MCF 10A (cell line): Measurements from ENCODE around the gene FGD4. TPM values are rescaled to one million over a fixed set of nuclear protein-coding genes. Genes with fewer than 3 reads are reported as not detected.
A peak's percentile ranks its signal among the peaks of the same experiment; 100 is the strongest.

Experiments
- BruUV-seq: library from RNA; stranded (reverse); fragments of 400-500 nt; replicated peaks from 2 replicates; lab custom pipeline; 2021; lab: Mats Ljungman, UMichigan
- CTCF ChIA-PET: fragments of 300-600 bp; sonication (Branson Sonifier 250); formaldehyde crosslinking; extraction: SDS; loops from one replicate; lab custom pipeline; 2021; ENCODE audit warnings: antibody characterized with exemption, inconsistent platforms; lab: Yijun Ruan, JAX
- POLR2A ChIA-PET: fragments of 300-600, 350-650 bp; sonication (Branson Sonifier 250); formaldehyde crosslinking; extraction: SDS; loops from one replicate; lab custom pipeline; 2020; ENCODE audit warnings: antibody characterized with exemption, inconsistent platforms; lab: Yijun Ruan, JAX
- DNase-seq: peaks from one replicate; pipeline ENCODE4 v3.0.0-alpha.2; 2018; ENCODE audit not compliant: unreplicated experiment
- H3K27ac Mint-ChIP-seq: one replicate; pipeline ENCODE4 v1.8.0; 2022; ENCODE audit warnings: mild to moderate bottlenecking, low read depth, mixed read lengths; ENCODE audit not compliant: unreplicated experiment
- H3K27me3 Mint-ChIP-seq: one replicate; pipeline ENCODE4 v1.8.0; 2022; ENCODE audit warnings: mixed read lengths; ENCODE audit not compliant: insufficient read depth, unreplicated experiment
- H3K36me3 Mint-ChIP-seq: one replicate; pipeline ENCODE4 v1.8.0; 2022; ENCODE audit warnings: mild to moderate bottlenecking, moderate library complexity, mixed read lengths; ENCODE audit not compliant: insufficient read depth, unreplicated experiment
- H3K4me1 Mint-ChIP-seq: one replicate; pipeline ENCODE4 v1.8.0; 2022; ENCODE audit warnings: mixed read lengths; ENCODE audit not compliant: insufficient read depth, unreplicated experiment
- H3K4me3 Mint-ChIP-seq: one replicate; pipeline ENCODE4 v1.8.0; 2022; ENCODE audit warnings: mild to moderate bottlenecking, moderate library complexity, mixed read lengths; ENCODE audit not compliant: unreplicated experiment
- H3K9me3 Mint-ChIP-seq: one replicate; pipeline ENCODE4 v1.8.0; 2022; ENCODE audit warnings: mixed read lengths; ENCODE audit not compliant: unreplicated experiment
- intact Hi-C: fragments of 100-400 bp; cut with micrococcal nuclease; formaldehyde crosslinking; loops from 2 replicates; pipeline ENCODE4 v1.14.1; 2022
- total RNA-seq: library from RNA; stranded (reverse); gene quantifications from 2 replicates; pipeline ENCODE4 v1.2.3, GENCODE V29; 2022
- TF ChIP-seq, protein P1 (sequence below): fragments of 200-600 bp; IDR thresholded peaks from one replicate; pipeline ENCODE4 v1.8.0; 2022; ENCODE audit warnings: antibody characterized with exemption, mild to moderate bottlenecking; ENCODE audit not compliant: unreplicated experiment

The FGD4 gene
- total RNA-seq, 1 experiment from 2014 or later: 34.7 TPM

GRCh38 chr12:32541754-32542374, 142.5 kb downstream of the FGD4 start:
- TF ChIP-seq, protein P1, sequence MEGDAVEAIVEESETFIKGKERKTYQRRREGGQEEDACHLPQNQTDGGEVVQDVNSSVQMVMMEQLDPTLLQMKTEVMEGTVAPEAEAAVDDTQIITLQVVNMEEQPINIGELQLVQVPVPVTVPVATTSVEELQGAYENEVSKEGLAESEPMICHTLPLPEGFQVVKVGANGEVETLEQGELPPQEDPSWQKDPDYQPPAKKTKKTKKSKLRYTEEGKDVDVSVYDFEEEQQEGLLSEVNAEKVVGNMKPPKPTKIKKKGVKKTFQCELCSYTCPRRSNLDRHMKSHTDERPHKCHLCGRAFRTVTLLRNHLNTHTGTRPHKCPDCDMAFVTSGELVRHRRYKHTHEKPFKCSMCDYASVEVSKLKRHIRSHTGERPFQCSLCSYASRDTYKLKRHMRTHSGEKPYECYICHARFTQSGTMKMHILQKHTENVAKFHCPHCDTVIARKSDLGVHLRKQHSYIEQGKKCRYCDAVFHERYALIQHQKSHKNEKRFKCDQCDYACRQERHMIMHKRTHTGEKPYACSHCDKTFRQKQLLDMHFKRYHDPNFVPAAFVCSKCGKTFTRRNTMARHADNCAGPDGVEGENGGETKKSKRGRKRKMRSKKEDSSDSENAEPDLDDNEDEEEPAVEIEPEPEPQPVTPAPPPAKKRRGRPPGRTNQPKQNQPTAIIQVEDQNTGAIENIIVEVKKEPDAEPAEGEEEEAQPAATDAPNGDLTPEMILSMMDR: no peak
- intact Hi-C loops: no loop called here
- peak; percentile 26 for DNase-seq
- ChIA-PET POLR2A (interaction anchor here (0.6 to 0.8 kb wide), 3 partner anchors 39 to 86 kb away, joined by 3 to 6 read pairs (median 3); no protein-coding TSS in a partner anchor), CTCF (interaction anchor here (0.6 to 2.4 kb wide), 6 partner anchors 10 to 175 kb away, joined by 3 to 11 read pairs (median 3); no protein-coding TSS in a partner anchor)
- Mint-ChIP-seq H3K4me1 (peaks cover 44% of the 10 kb centered on the region), H3K27ac (peak overlapping the region; percentile 12), H3K27me3 (no peaks in the 10 kb centered on the region), H3K36me3 (peaks cover 26% of the 10 kb centered on the region), H3K4me3 (no peak overlapping the region), H3K9me3 (no peaks in the 10 kb centered on the region)
- no TSS peak for BruUV-seq

DNA sequence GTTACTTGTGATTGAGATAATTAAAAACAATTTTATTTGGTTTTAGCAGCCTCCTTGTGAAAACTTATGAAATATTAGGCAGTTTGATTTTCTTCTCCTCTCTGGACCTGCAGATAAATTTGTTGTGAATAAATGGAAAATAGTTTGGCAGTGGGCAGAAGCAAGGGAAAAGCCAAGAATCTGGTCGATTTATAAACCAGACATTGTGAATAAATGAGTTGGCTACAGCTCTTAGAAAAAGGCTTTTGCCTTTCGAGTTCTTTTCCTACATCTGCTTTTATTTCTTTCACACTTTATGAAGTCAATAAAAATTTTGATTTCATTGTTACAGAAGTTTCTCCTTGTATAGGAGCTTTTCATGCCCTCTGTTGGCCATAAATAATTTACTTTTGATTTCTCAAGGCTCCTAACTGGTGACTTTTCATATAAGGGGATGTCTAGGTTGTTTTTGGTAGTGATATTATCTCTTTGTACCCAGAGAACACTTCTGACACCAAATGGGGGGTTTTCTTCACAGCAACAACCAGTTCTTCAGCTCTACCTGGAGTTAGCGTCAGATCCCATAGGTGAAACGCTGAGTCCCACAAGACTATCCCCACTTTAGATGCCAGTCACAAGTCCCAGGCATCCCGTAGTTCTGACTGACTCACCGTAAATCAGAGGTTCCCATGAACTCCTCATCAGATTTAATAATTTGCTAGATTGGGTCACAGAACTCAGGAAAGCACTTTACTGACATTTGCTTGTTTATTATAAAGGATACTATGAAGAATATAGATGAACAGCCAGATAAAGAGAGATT, 143.3 kb downstream of the FGD4 start:
- no TSS peak for BruUV-seq

GRCh38 chr12:32544893-32545292, 145.5 kb downstream of the FGD4 start:
- intact Hi-C loops: no loop called here
- no peak overlapping the region for H3K27ac Mint-ChIP-seq
- no TSS peak for BruUV-seq
- H3K36me3 Mint-ChIP-seq: peaks cover 31% of the 10 kb centered on the region
- H3K4me1 Mint-ChIP-seq: peaks cover 46% of the 10 kb centered on the region
- H3K9me3 Mint-ChIP-seq: no peaks in the 10 kb centered on the region
- POLR2A ChIA-PET: interaction anchor here (0.7 to 1.1 kb wide), 2 partner anchors 11 to 563 kb away, joined by 3 to 4 read pairs; no protein-coding TSS in a partner anchor
- no peaks in the 10 kb centered on the region for H3K27me3 Mint-ChIP-seq
- CTCF ChIA-PET: interaction anchor here (0.6 to 1.1 kb wide), 4 partner anchors 9 to 42 kb away, joined by 3 to 4 read pairs (median 4); no protein-coding TSS in a partner anchor
- DNase-seq: no peak
- TF ChIP-seq, protein P1: no peak
- no peak overlapping the region for H3K4me3 Mint-ChIP-seq

More for the DNA sequence above, 143.3 kb downstream of the FGD4 start:
- no peak overlapping the region for H3K4me3 Mint-ChIP-seq
- intact Hi-C loops: no loop called here
- no peaks in the 10 kb centered on the region for H3K27me3 Mint-ChIP-seq
- no peak for DNase-seq
- ChIA-PET POLR2A (interaction anchor here (0.6 to 1.5 kb wide), 4 partner anchors 26 to 87 kb away, joined by 3 to 6 read pairs (median 4); no protein-coding TSS in a partner anchor), CTCF (interaction anchor here (0.6 to 2.4 kb wide), 6 partner anchors 9 to 176 kb away, joined by 3 to 11 read pairs (median 3); no protein-coding TSS in a partner anchor)
- H3K36me3 Mint-ChIP-seq: peaks cover 26% of the 10 kb centered on the region
- no peaks in the 10 kb centered on the region for H3K9me3 Mint-ChIP-seq
- TF ChIP-seq, protein P1: no peak
- peak overlapping the region; percentile 12 for H3K27ac Mint-ChIP-seq
- H3K4me1 Mint-ChIP-seq: peaks cover 36% of the 10 kb centered on the region
